IMR-90 (cell line): ENCODE measurements around the gene RASGRP2. TPM values are rescaled to one million over a fixed set of nuclear protein-coding genes. Genes with fewer than 3 reads are reported as not detected.

Source experiments
- ATAC-seq: fragments of 200-7000 bp; cut with Tn5 transposase; 2 replicates; pipeline ENCODE4 v1.9.1; 2020; ENCODE audit warnings: low read depth, mild to moderate bottlenecking, moderate library complexity
- BruUV-seq: library from RNA; stranded (reverse); fragments of 400-500 nt; replicated peaks from 2 replicates; lab custom pipeline; 2021; lab: Mats Ljungman, UMichigan
- CTCF ChIA-PET: fragments of 300-600 bp; formaldehyde crosslinking; extraction: SDS; loops from one replicate; lab custom pipeline; 2021; ENCODE audit warnings: antibody characterized with exemption; lab: Yijun Ruan, JAX
- POLR2A ChIA-PET: fragments of 300-600 bp; sonication (Branson Sonifier 250); formaldehyde crosslinking; loops from one replicate; lab custom pipeline; 2022; ENCODE audit warnings: antibody characterized with exemption; ENCODE audit not compliant: unreplicated experiment; lab: Charles Lee
- DNase-seq: peaks from one replicate; pipeline ENCODE4 v3.0.0; 2013
- H2AFZ ChIP-seq: replicated peaks from 2 replicates; pipeline ENCODE3; 2013; ENCODE audit warnings: low read length, mild to moderate bottlenecking; ENCODE audit not compliant: poor library complexity
- H2AK5ac ChIP-seq: 2 replicates; pipeline ENCODE4 v1.6.1; 2013; ENCODE audit warnings: low read depth, low read length, inconsistent platforms
- H2AK9ac ChIP-seq: replicated peaks from 2 replicates; pipeline ENCODE3; 2013; ENCODE audit warnings: mild to moderate bottlenecking, low read depth, low read length, moderate library complexity; ENCODE audit not compliant: poor library complexity
- H2BK120ac ChIP-seq: 2 replicates; pipeline ENCODE4 v1.6.1; 2013; ENCODE audit warnings: low read depth, low read length, inconsistent platforms
- H2BK15ac ChIP-seq: 3 replicates; pipeline ENCODE4 v1.6.1; 2013; ENCODE audit warnings: low read depth, low read length, inconsistent platforms
- H2BK20ac ChIP-seq: 2 replicates; pipeline ENCODE4 v1.6.1; 2013; ENCODE audit warnings: low read depth, mild to moderate bottlenecking, inconsistent platforms, low read length, moderate library complexity
- H2BK5ac ChIP-seq: 2 replicates; pipeline ENCODE4 v1.6.1; 2013; ENCODE audit warnings: mild to moderate bottlenecking, low read depth, low read length, inconsistent platforms; ENCODE audit not compliant: poor library complexity, severe bottlenecking
- H3K14ac ChIP-seq: replicated peaks from 2 replicates; pipeline ENCODE4 v1.6.1; 2013; ENCODE audit warnings: low read depth, low read length, inconsistent platforms
- H3K18ac ChIP-seq: 2 replicates; pipeline ENCODE4 v1.6.1; 2013; ENCODE audit warnings: low read depth, low read length, control low read depth
- H3K23ac ChIP-seq: 2 replicates; pipeline ENCODE4 v1.6.1; 2013; ENCODE audit warnings: low read depth, low read length, inconsistent platforms
- H3K27ac ChIP-seq: 2 replicates; pipeline ENCODE4 v1.5.1; 2013; ENCODE audit warnings: mild to moderate bottlenecking, control low read depth, low read length; ENCODE audit not compliant: insufficient read depth
- H3K27me3 ChIP-seq: 2 replicates; pipeline ENCODE4 v1.6.1; 2013; ENCODE audit warnings: low read length; ENCODE audit not compliant: control insufficient read depth, insufficient read depth
- H3K36me3 ChIP-seq: 2 replicates; pipeline ENCODE4 v1.6.1; 2013; ENCODE audit warnings: low read length, mixed read lengths; ENCODE audit not compliant: control insufficient read depth, insufficient read depth
- H3K4ac ChIP-seq: 2 replicates; pipeline ENCODE4 v1.6.1; 2013; ENCODE audit warnings: low read depth, low read length, inconsistent platforms
- H3K4me1 ChIP-seq: 2 replicates; pipeline ENCODE4 v1.6.1; 2013; ENCODE audit warnings: low read length, mixed read lengths; ENCODE audit not compliant: control insufficient read depth, insufficient read depth
- H3K4me2 ChIP-seq: 2 replicates; pipeline ENCODE4 v1.6.1; 2013; ENCODE audit warnings: low read depth, mild to moderate bottlenecking, control low read depth, low read length, moderate library complexity
- H3K4me3 ChIP-seq: 2 replicates; pipeline ENCODE4 v1.5.1; 2013; ENCODE audit warnings: low read depth, mild to moderate bottlenecking, control low read depth, low read length, moderate library complexity; ENCODE audit not compliant: insufficient read depth
- H3K56ac ChIP-seq: 2 replicates; pipeline ENCODE4 v1.6.1; 2013; ENCODE audit warnings: low read length, inconsistent platforms; ENCODE audit not compliant: insufficient read depth; ENCODE audit errors: extremely low read depth
- H3K79me1 ChIP-seq, 2 experiments: 2 replicates each; pipeline ENCODE4 v1.6.1; 2013; ENCODE audit warnings: low read length in 2 of 2, inconsistent platforms in 1 of 2, low read depth in 1 of 2
- H3K9ac ChIP-seq: 2 replicates; pipeline ENCODE4 v1.6.1; 2013; ENCODE audit warnings: low read depth, low read length, control low read depth
- H3K9me1 ChIP-seq: 2 replicates; pipeline ENCODE4 v1.6.1; 2013; ENCODE audit warnings: low read length, inconsistent platforms; ENCODE audit not compliant: insufficient read depth
- H3K9me3 ChIP-seq: 2 replicates; pipeline ENCODE4 v1.6.1; 2013; ENCODE audit warnings: low read length; ENCODE audit not compliant: control insufficient read depth, insufficient read depth
- H4K20me1 ChIP-seq: 2 replicates; pipeline ENCODE4 v1.6.1; 2013; ENCODE audit warnings: low read length, inconsistent platforms; ENCODE audit not compliant: insufficient read depth
- H4K5ac ChIP-seq: 2 replicates; pipeline ENCODE4 v1.6.1; 2013; ENCODE audit warnings: mild to moderate bottlenecking, low read depth, low read length, control low read depth
- H4K8ac ChIP-seq, 2 experiments: 2 replicates each; pipeline ENCODE4 v1.6.1; 2013; ENCODE audit warnings: low read depth in 2 of 2, low read length in 2 of 2, control low read depth in 1 of 2, inconsistent platforms in 1 of 2
- H4K91ac ChIP-seq: 2 replicates; pipeline ENCODE4 v1.6.1; 2013; ENCODE audit warnings: low read depth, low read length, inconsistent platforms; ENCODE audit not compliant: insufficient read depth
- CEBPB ChIP-seq: IDR thresholded peaks from 2 replicates; pipeline ENCODE4 v1.6.1; 2012; ENCODE audit warnings: low read depth, low read length, improper control_type of control experiment
- CHD1 ChIP-seq: IDR thresholded peaks from 2 replicates; pipeline ENCODE4 v1.6.1; 2012; ENCODE audit warnings: low read depth, low read length, improper control_type of control experiment
- MAZ ChIP-seq: IDR thresholded peaks from 2 replicates; pipeline ENCODE4 v1.6.1; 2012; ENCODE audit warnings: low read depth, mild to moderate bottlenecking, low read length, improper control_type of control experiment, moderate library complexity, borderline replicate concordance
- POLR2A ChIP-seq: IDR thresholded peaks from 2 replicates; pipeline ENCODE4 v1.6.1; 2012; ENCODE audit warnings: mild to moderate bottlenecking, low read depth, low read length
- RAD21 ChIP-seq: IDR thresholded peaks from 2 replicates; pipeline ENCODE4 v1.6.1; 2012; ENCODE audit warnings: low read length, improper control_type of control experiment
- RFX5 ChIP-seq: IDR thresholded peaks from 2 replicates; pipeline ENCODE4 v1.8.0; 2012; ENCODE audit warnings: low read depth, mild to moderate bottlenecking, low read length, moderate library complexity
- WGBS, 2 experiments: methylation state at CpG; one replicate each; pipeline versions ENCODE4 v1.1.5 to v1.1.7; 2013; ENCODE audit warnings: missing lambda C conversion rate in 2 of 2; ENCODE audit not compliant: insufficient read length in 1 of 2; ENCODE audit errors: extremely low coverage in 2 of 2; 5-methylcytosine and 5-hydroxymethylcytosine counted together
- dilution Hi-C: fragments of 300-500 bp; cut with HindIII; formaldehyde crosslinking; loops from one replicate; pipeline ENCODE4 v1.14.3; 2018; ENCODE audit warnings: low sequenced_read_pairs; ENCODE audit not compliant: unreplicated experiment
- in situ Hi-C: fragments of 300-500 bp; cut with MboI; formaldehyde crosslinking; loops from 3 replicates; pipeline ENCODE4 v1.14.3; 2019; ENCODE audit warnings: low sequenced_read_pairs, inconsistent platforms, mixed read lengths
- intact Hi-C: fragments of 100-400 bp; cut with micrococcal nuclease; formaldehyde crosslinking; loops from 2 replicates; pipeline ENCODE4 v1.10.0; 2022
- polyA plus RNA-seq, 3 experiments: library from polyadenylated mRNA; depleted of rRNA; stranded (reverse); fragments of >200 nt; gene quantifications; 2 replicates each; pipeline ENCODE4 v1.2.3, GENCODE V29; 2012; ENCODE audit warnings: low replicate concordance in 1 of 3
- total RNA-seq: library from RNA; depleted of rRNA; stranded (reverse); fragments of >200 nt; gene quantifications from 2 replicates; pipeline ENCODE4 v1.2.3, GENCODE V29; 2012

Gene RASGRP2
- total and polyA plus RNA-seq, 2 of the 4 experiments (the other 2 are of a cell fraction) = 1.2 TPM; not detected in 1

DNA sequence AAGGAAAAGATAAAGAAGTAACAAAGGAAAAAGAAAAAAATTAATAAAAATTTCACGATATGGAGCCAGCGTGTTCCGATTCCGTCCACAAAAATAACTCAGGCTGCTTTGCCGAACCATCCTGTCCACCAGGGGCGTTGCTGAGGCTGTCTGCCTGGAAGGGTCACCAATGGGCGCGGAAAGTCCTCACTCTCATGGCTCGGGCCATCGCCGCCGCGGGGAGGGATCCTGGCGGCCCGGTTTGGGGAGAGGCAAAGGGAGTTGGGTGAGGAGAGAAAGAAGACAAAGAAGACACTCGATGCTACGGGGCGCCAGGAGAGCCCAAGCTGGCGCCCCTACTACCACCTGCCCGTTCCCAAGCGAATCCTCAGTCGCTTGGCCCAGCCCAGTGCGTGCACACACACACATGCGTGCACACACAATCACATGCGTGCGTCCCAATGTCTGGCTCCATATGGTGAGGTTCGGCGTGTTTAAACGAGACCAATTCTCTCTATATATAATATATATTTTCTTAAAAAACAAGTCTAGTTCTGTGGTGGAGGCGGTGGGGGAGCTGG is 21.4 kb upstream of the RASGRP2 start:
- H3K56ac ChIP-seq = no peak overlapping the region
- TF ChIP-seq RAD21 (no peak), CHD1 (no peak), CEBPB (no peak), MAZ (no peak), RFX5 (no peak), POLR2A (no peak)
- no peak overlapping the region for H4K91ac ChIP-seq
- ChIA-PET CTCF (no interaction called here), POLR2A (no interaction called here)
- H3K27me3 ChIP-seq = no peaks in the 10 kb centered on the region
- ATAC-seq (no peak), DNase-seq (no peak)
- H3K14ac ChIP-seq = no peak overlapping the region
- no peak overlapping the region for H2BK15ac ChIP-seq
- H4K5ac ChIP-seq = no peak overlapping the region
- H2AK9ac ChIP-seq = no peak overlapping the region
- H3K9me3 ChIP-seq = no peaks in the 10 kb centered on the region
- peaks cover 37 to 79% of the 10 kb centered on the region in 2 experiments for H3K79me1 ChIP-seq
- H2BK5ac ChIP-seq = no peak overlapping the region
- no peak overlapping the region for H2BK20ac ChIP-seq
- no peak overlapping the region for H3K27ac ChIP-seq
- in situ Hi-C loops (no loop called here), intact Hi-C loops (no loop called here), dilution Hi-C loops (no loop called here)
- H4K8ac ChIP-seq = no peak overlapping the region
- peaks cover 82% of the 10 kb centered on the region for H3K36me3 ChIP-seq
- H3K9ac ChIP-seq = no peak overlapping the region
- peaks cover 14% of the 10 kb centered on the region; the same call in 1 of the 2 replicates for H3K9me1 ChIP-seq
- WGBS, 2 experiments = 86% methylated on average over 14 of the region's 30 CpGs; no CpG with 5 or more reads in 1 of the 2 experiments
- H3K4me3 ChIP-seq = no peak overlapping the region
- H3K4me1 ChIP-seq = peaks cover 15% of the 10 kb centered on the region
- H2BK120ac ChIP-seq = no peak overlapping the region
- H3K4me2 ChIP-seq = no peak overlapping the region
- H2AK5ac ChIP-seq = no peak overlapping the region
- no peak overlapping the region for H3K23ac ChIP-seq
- peaks cover 72% of the 10 kb centered on the region for H4K20me1 ChIP-seq
- H3K18ac ChIP-seq = no peak overlapping the region
- H2AFZ ChIP-seq = no peak overlapping the region
- no peak overlapping the region for H3K4ac ChIP-seq
- BruUV-seq = no TSS peak
